GM12864 (cell line): Measurements from ENCODE around the gene CLEC5A.

Experiments used
- DNase-seq: peaks from one replicate; pipeline ENCODE4 v3.0.0-alpha.2; 2011; ENCODE audit warnings: low read depth
- H3K4me3 ChIP-seq: 2 replicates; pipeline ENCODE4 v1.5.1; 2011; ENCODE audit warnings: mild to moderate bottlenecking, low read depth, low read length, control low read depth
- CTCF ChIP-seq: IDR thresholded peaks from 2 replicates; pipeline ENCODE4 v1.5.1; 2011; ENCODE audit warnings: low read depth, mild to moderate bottlenecking, moderate library complexity, low read length, control low read depth, inconsistent platforms; ENCODE audit errors: missing control alignments

CLEC5A gene

GRCh38 chr7:141949451-141949850, 2.7 kb upstream of the CLEC5A start:
- no peak overlapping the region for H3K4me3 ChIP-seq
- TF ChIP-seq CTCF, result no peak
- DNase-seq, result no peak

GRCh38 chr7:141949021-141949420, 2.2 kb upstream of the CLEC5A start:
- TF ChIP-seq CTCF, result no peak
- no peak overlapping the region for H3K4me3 ChIP-seq
- DNase-seq, result no peak

GRCh38 chr7:141945356-141945755, 1.4 kb downstream of the CLEC5A start:
- no peak overlapping the region for H3K4me3 ChIP-seq

GRCh38 chr7:141944811-141945210, 2.0 kb downstream of the CLEC5A start:
- no peak overlapping the region for H3K4me3 ChIP-seq
- no peak for TF ChIP-seq CTCF
- DNase-seq, result no peak

More at GRCh38 chr7:141945356-141945755, 1.4 kb downstream of the CLEC5A start:
- DNase-seq, result no peak
- TF ChIP-seq CTCF, result no peak

- no peak overlapping the region for H3K4me3 ChIP-seq
- TF ChIP-seq CTCF, result no peak
- DNase-seq, result no peak
These were observed 2.9 kb downstream of the CLEC5A start for GRCh38 chr7:141943846-141944245.

- no peak overlapping the region for H3K4me3 ChIP-seq
- DNase-seq, result no peak
- no peak for TF ChIP-seq CTCF
These were observed 5.7 kb downstream of the CLEC5A start for GRCh38 chr7:141941075-141941474.

- TF ChIP-seq CTCF, result no peak
- H3K4me3 ChIP-seq, result no peak overlapping the region
- DNase-seq, result no peak
These were observed 16.6 kb downstream of the CLEC5A start for GRCh38 chr7:141930211-141930610.
